Gastrocnemius medialis (tissue), 4 donors: ENCODE results near the gene TOMM20L. TPM values are rescaled to one million over a fixed set of nuclear protein-coding genes. Genes with fewer than 3 reads are reported as not detected.

Source experiments
- ATAC-seq, 2 donors: fragments of 150-250 bp; one replicate each; pipeline ENCODE4 v1.9.1; 2016
- DNase-seq, 2 donors: peaks; one replicate each; pipeline ENCODE4 v3.0.0-alpha.2; 2019
- H3K27ac ChIP-seq, 4 donors: fragments of 200-600 bp; sonication (generic); 1 replicate in 1 of 4; 2 replicates in 3 of 4; pipeline ENCODE4 v1.5.1; 2016 to 2018; ENCODE audit warnings: mild to moderate bottlenecking in 2 of 4, moderate library complexity in 1 of 4
- H3K27me3 ChIP-seq, 3 donors: fragments of 200-600 bp; sonication (generic) in 2 of 3; 1 replicate in 1 of 3; 2 replicates in 2 of 3; pipeline versions ENCODE4 v1.5.1 to v1.6.0; 2016 to 2019; ENCODE audit warnings: mild to moderate bottlenecking in 1 of 3, moderate library complexity in 1 of 3
- H3K36me3 ChIP-seq, 2 donors: fragments of 200-600 bp; sonication (generic) in 1 of 2; one replicate each; pipeline ENCODE4 v1.5.1; 2017 to 2018
- H3K4me1 ChIP-seq, 2 donors: fragments of 200-600 bp; sonication (generic) in 1 of 2; one replicate each; pipeline ENCODE4 v1.5.1; 2016 to 2017; ENCODE audit warnings: mild to moderate bottlenecking in 2 of 2
- H3K4me3 ChIP-seq, 4 donors: fragments of 200-600 bp; sonication (generic) in 3 of 4; 1 replicate in 1 of 4; 2 replicates in 3 of 4; pipeline ENCODE4 v1.5.1; 2016 to 2019; ENCODE audit warnings: mild to moderate bottlenecking in 2 of 4
- H3K9me3 ChIP-seq, 3 donors: fragments of 200-600 bp; sonication (generic) in 2 of 3; 1 replicate in 1 of 3; 2 replicates in 2 of 3; pipeline ENCODE4 v1.5.1; 2016 to 2019
- POLR2A ChIP-seq, 2 donors: fragments of 450-650 bp; IDR thresholded peaks; one replicate each; pipeline ENCODE4 v1.6.1; 2017; ENCODE audit warnings: antibody characterized with exemption in 2 of 2, mild to moderate bottlenecking in 2 of 2, moderate library complexity in 2 of 2
- in situ Hi-C, 4 donors: fragments of 200-750 bp; cut with MboI; loops; one replicate each; pipeline versions ENCODE4 v1.15.0 to v1.8.0; 2017; ENCODE audit warnings: low sequenced_read_pairs in 4 of 4
- intact Hi-C: fragments of 100-400 bp; cut with DNase I; formaldehyde crosslinking; loops from one replicate; pipeline ENCODE4 v1.15.1; 2023; ENCODE audit warnings: low total_unique reads
- total RNA-seq, 4 donors: library from RNA; depleted of rRNA; stranded (reverse); fragments of >200 nt; gene quantifications; one replicate each; pipeline versions ENCODE4 v1.1.0 to v1.2.3, GENCODE V29; 2016
- TF ChIP-seq, protein P1 (sequence below), 5 experiments: fragments of 450-650 bp in 3 of 5; fragments of 200-600 bp in 2 of 5; sonication (generic) in 2 of 5; IDR thresholded peaks in 4 of 5; conservative IDR thresholded peaks in 1 of 5; 1 replicate in 4 of 5; 2 replicates in 1 of 5; pipeline ENCODE4 v1.5.1; 2016 to 2019; ENCODE audit warnings: antibody characterized with exemption in 5 of 5, mild to moderate bottlenecking in 3 of 5, moderate library complexity in 3 of 5

Gene TOMM20L
- total RNA-seq, 4 donors from 2014 or later: not detected

DNA sequence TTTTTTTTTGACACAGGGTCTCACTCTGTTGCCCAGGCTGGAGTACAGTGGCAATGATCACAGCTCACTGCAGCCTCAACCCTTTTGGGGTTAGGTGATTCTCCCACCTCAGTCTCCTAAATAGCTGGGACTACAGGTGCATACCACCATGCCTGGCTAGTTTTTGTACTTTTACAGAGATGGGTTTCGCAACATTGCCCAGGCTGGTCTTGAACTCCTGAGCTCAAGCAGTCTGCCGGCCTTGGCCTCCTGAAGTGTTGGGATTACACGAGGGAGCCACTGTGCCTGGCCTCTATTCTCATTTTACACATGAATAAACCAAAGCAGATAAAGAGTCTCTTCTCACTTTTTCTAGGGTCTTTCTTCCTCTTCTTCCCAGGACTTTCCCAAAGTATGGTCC lies 3.2 kb downstream of the TOMM20L start:
- Histone ChIP-seq H3K9me3 (no peaks in the 10 kb centered on the region), H3K4me3 (no peak overlapping the region), H3K27me3 (no peaks in the 10 kb centered on the region), H3K4me1 (peaks cover 0 to 4% of the 10 kb centered on the region in 2 donors), H3K27ac (no peak overlapping the region), H3K36me3 (no peaks in the 10 kb centered on the region)
- DNase-seq: no peak
- intact Hi-C loops: loop anchor here (10.0 kb wide), 1 partner anchor 294 kb away; no protein-coding TSS in a partner anchor
- TF ChIP-seq, protein P1, sequence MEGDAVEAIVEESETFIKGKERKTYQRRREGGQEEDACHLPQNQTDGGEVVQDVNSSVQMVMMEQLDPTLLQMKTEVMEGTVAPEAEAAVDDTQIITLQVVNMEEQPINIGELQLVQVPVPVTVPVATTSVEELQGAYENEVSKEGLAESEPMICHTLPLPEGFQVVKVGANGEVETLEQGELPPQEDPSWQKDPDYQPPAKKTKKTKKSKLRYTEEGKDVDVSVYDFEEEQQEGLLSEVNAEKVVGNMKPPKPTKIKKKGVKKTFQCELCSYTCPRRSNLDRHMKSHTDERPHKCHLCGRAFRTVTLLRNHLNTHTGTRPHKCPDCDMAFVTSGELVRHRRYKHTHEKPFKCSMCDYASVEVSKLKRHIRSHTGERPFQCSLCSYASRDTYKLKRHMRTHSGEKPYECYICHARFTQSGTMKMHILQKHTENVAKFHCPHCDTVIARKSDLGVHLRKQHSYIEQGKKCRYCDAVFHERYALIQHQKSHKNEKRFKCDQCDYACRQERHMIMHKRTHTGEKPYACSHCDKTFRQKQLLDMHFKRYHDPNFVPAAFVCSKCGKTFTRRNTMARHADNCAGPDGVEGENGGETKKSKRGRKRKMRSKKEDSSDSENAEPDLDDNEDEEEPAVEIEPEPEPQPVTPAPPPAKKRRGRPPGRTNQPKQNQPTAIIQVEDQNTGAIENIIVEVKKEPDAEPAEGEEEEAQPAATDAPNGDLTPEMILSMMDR (IDR thresholded peaks at IDR 0.05 in 4 of 5, conservative IDR thresholded peaks at IDR 0.05 in 1 of 5): no peak
- no peak for TF ChIP-seq POLR2A (IDR thresholded peaks at IDR 0.05)
- in situ Hi-C loops: loop anchor here in 2 of 4 donors (10.0 to 25.0 kb wide), 2 partner anchors 287 to 294 kb away; no protein-coding TSS in a partner anchor
- ATAC-seq: no peak

DNA sequence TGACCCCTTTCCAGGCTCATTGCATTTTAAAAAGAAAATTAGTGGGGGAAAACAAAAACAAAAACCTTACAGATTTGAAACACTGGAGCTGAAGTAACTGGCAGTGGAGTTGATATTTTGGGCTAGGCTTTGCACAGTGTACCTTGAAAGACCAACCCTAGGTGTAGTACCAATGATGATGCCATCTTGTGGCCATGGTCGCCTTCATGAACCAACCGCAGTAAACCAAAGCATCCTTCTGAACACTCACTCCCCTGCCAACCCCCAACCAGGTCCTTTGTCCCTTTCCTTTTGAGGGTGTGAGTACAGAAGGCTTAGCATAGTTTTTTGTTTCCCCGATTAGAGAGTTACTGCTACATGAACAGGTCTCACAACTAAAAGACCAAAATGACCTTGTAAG lies 5.9 kb downstream of the TOMM20L start:
- peaks cover 0 to 6% of the 10 kb centered on the region in 2 donors for H3K36me3 ChIP-seq
- DNase-seq (no peak), ATAC-seq (no peak)
- no peaks in the 10 kb centered on the region for H3K9me3 ChIP-seq
- intact Hi-C loops (no loop called here), in situ Hi-C loops (no loop called here)
- no peaks in the 10 kb centered on the region for H3K4me1 ChIP-seq
- H3K4me3 ChIP-seq: no peak overlapping the region
- no peak for TF ChIP-seq POLR2A (IDR thresholded peaks at IDR 0.05)
- TF ChIP-seq, protein P1 (IDR thresholded peaks at IDR 0.05 in 4 of 5, conservative IDR thresholded peaks at IDR 0.05 in 1 of 5): no peak
- no peaks in the 10 kb centered on the region for H3K27me3 ChIP-seq
- no peak overlapping the region for H3K27ac ChIP-seq

DNA sequence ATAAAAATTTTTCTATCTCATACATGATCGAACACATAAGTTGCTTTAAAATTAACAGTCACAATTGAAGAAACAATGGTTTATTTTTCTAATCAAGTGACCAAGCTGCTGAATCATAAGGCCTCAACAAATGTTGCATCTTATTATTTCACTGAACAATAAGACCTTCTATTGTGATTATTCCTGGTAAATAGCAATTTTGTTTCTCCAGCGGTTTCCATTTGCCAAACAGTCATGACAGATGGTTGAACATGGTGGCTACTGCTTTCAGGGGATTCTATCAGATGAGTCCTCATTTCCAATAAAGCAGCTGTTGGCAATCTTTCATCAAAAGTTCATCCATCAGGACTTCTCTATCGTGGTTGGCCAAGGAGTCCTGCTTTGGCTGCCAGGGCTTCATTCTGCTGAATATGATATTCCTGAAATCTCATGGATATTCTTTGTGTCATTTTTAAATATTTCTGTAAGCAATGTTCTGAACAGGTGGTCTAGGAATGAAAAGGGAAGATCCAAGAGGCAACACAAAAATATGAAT lies 13.0 kb downstream of the TOMM20L start:
- H3K4me1 ChIP-seq: no peaks in the 10 kb centered on the region
- no peak overlapping the region for H3K4me3 ChIP-seq
- H3K36me3 ChIP-seq: peaks cover 0 to 70% of the 10 kb centered on the region in 2 donors
- no peak overlapping the region for H3K27ac ChIP-seq
- in situ Hi-C loops (no loop called here), intact Hi-C loops (no loop called here)
- TF ChIP-seq, protein P1 (IDR thresholded peaks at IDR 0.05 in 4 of 5, conservative IDR thresholded peaks at IDR 0.05 in 1 of 5): no peak
- TF ChIP-seq POLR2A (IDR thresholded peaks at IDR 0.05): no peak
- H3K9me3 ChIP-seq: no peaks in the 10 kb centered on the region
- ATAC-seq (no peak), DNase-seq (no peak)
- no peaks in the 10 kb centered on the region for H3K27me3 ChIP-seq

- in situ Hi-C loops: no loop called here
- intact Hi-C loops: no loop called here
- Histone ChIP-seq H3K36me3 (peaks cover 0 to 59% of the 10 kb centered on the region in 2 donors), H3K4me3 (no peak overlapping the region), H3K27ac (no peak overlapping the region), H3K4me1 (peaks cover 0 to 4% of the 10 kb centered on the region in 2 donors), H3K27me3 (no peaks in the 10 kb centered on the region), H3K9me3 (no peaks in the 10 kb centered on the region)
- no peak for TF ChIP-seq POLR2A (IDR thresholded peaks at IDR 0.05)
- TF ChIP-seq, protein P1 (IDR thresholded peaks at IDR 0.05 in 4 of 5, conservative IDR thresholded peaks at IDR 0.05 in 1 of 5): no peak
- ATAC-seq (no peak), DNase-seq (no peak)
Observed at GRCh38 chr14:58414845-58415244, 19.1 kb downstream of the TOMM20L start.
